ENCODE results near the gene SSX2IP.

The SSX2IP gene

GRCh38 chr1:84675631-84676030, 14.6 kb downstream of the SSX2IP start:
- TF ChIP-seq EGR1 (IDR thresholded peaks at IDR 0.05) (no peak), YY1 (IDR thresholded peaks at IDR 0.05; ENCODE audit: low read depth) (no peak), RAD21 (IDR thresholded peaks at IDR 0.05; ENCODE audit: low read depth) (no peak), EP300 (IDR thresholded peaks at IDR 0.05; ENCODE audit: borderline replicate concordance) (no peak), MAX (IDR thresholded peaks at IDR 0.05) (no peak), TCF12 (IDR thresholded peaks at IDR 0.05; ENCODE audit: low read depth) (no peak), ZBTB7A (IDR thresholded peaks at IDR 0.05; ENCODE audit: low read depth) (no peak), TAF1 (IDR thresholded peaks at IDR 0.05; ENCODE audit: low read depth) (no peak), USF1 (IDR thresholded peaks at IDR 0.05) (no peak), REST (IDR thresholded peaks at IDR 0.05; ENCODE audit: low read depth) (no peak), CREB1 (IDR thresholded peaks at IDR 0.05; ENCODE audit: low read depth) (no peak), TEAD4 (IDR thresholded peaks at IDR 0.05) (no peak), FOXM1 (IDR thresholded peaks at IDR 0.05; ENCODE audit: borderline replicate concordance, low read depth) (no peak), CEBPB (IDR thresholded peaks at IDR 0.05) (no peak), NFIC (IDR thresholded peaks at IDR 0.05) (no peak)

GRCh38 chr1:84675106-84675505, 15.2 kb downstream of the SSX2IP start:
- TF ChIP-seq TEAD4 (IDR thresholded peaks at IDR 0.05) (no peak), CEBPB (IDR thresholded peaks at IDR 0.05) (no peak), CREB1 (IDR thresholded peaks at IDR 0.05; ENCODE audit: low read depth) (no peak), NFIC (IDR thresholded peaks at IDR 0.05) (no peak), EP300 (IDR thresholded peaks at IDR 0.05; ENCODE audit: borderline replicate concordance) (no peak), REST (IDR thresholded peaks at IDR 0.05; ENCODE audit: low read depth) (no peak), TAF1 (IDR thresholded peaks at IDR 0.05; ENCODE audit: low read depth) (no peak), USF1 (IDR thresholded peaks at IDR 0.05) (no peak), EGR1 (IDR thresholded peaks at IDR 0.05) (no peak), ZBTB7A (IDR thresholded peaks at IDR 0.05; ENCODE audit: low read depth) (no peak), RAD21 (IDR thresholded peaks at IDR 0.05; ENCODE audit: low read depth) (no peak), YY1 (IDR thresholded peaks at IDR 0.05; ENCODE audit: low read depth) (no peak)

GRCh38 chr1:84674705-84675104, 15.6 kb downstream of the SSX2IP start:
- TF ChIP-seq ZBTB7A (IDR thresholded peaks at IDR 0.05; ENCODE audit: low read depth) (no peak), MAX (IDR thresholded peaks at IDR 0.05) (no peak), EGR1 (IDR thresholded peaks at IDR 0.05) (no peak), YY1 (IDR thresholded peaks at IDR 0.05; ENCODE audit: low read depth) (no peak), RAD21 (IDR thresholded peaks at IDR 0.05; ENCODE audit: low read depth) (no peak), REST (IDR thresholded peaks at IDR 0.05; ENCODE audit: low read depth) (no peak), NFIC (IDR thresholded peaks at IDR 0.05) (no peak), TCF12 (IDR thresholded peaks at IDR 0.05; ENCODE audit: low read depth) (no peak), CEBPB (IDR thresholded peaks at IDR 0.05) (no peak), FOXM1 (IDR thresholded peaks at IDR 0.05; ENCODE audit: borderline replicate concordance, low read depth) (no peak), USF1 (IDR thresholded peaks at IDR 0.05) (no peak), TAF1 (IDR thresholded peaks at IDR 0.05; ENCODE audit: low read depth) (no peak), TEAD4 (IDR thresholded peaks at IDR 0.05) (no peak), EP300 (IDR thresholded peaks at IDR 0.05; ENCODE audit: borderline replicate concordance) (no peak), CREB1 (IDR thresholded peaks at IDR 0.05; ENCODE audit: low read depth) (no peak)

GRCh38 chr1:84674021-84674420, 16.2 kb downstream of the SSX2IP start:
- no peak for TF ChIP-seq CEBPB (IDR thresholded peaks at IDR 0.05)
- no peak for TF ChIP-seq ZBTB7A (IDR thresholded peaks at IDR 0.05; ENCODE audit: low read depth)
- TF ChIP-seq EGR1 (IDR thresholded peaks at IDR 0.05), result no peak
- TF ChIP-seq REST (IDR thresholded peaks at IDR 0.05; ENCODE audit: low read depth), result no peak
- no peak for TF ChIP-seq TAF1 (IDR thresholded peaks at IDR 0.05; ENCODE audit: low read depth)
- no peak for TF ChIP-seq NFIC (IDR thresholded peaks at IDR 0.05)
- no peak for TF ChIP-seq CREB1 (IDR thresholded peaks at IDR 0.05; ENCODE audit: low read depth)
- TF ChIP-seq FOXM1 (IDR thresholded peaks at IDR 0.05; ENCODE audit: borderline replicate concordance, low read depth), result no peak
- no peak for TF ChIP-seq EP300 (IDR thresholded peaks at IDR 0.05; ENCODE audit: borderline replicate concordance)
- TF ChIP-seq YY1 (IDR thresholded peaks at IDR 0.05; ENCODE audit: low read depth), result no peak
- TF ChIP-seq RAD21 (IDR thresholded peaks at IDR 0.05; ENCODE audit: low read depth), result no peak
- no peak for TF ChIP-seq TEAD4 (IDR thresholded peaks at IDR 0.05)
- TF ChIP-seq TCF12 (IDR thresholded peaks at IDR 0.05; ENCODE audit: low read depth), result no peak
- TF ChIP-seq MAX (IDR thresholded peaks at IDR 0.05), result no peak
- no peak for TF ChIP-seq USF1 (IDR thresholded peaks at IDR 0.05)

Data from Ishikawa (cell line).